ENCODE results near the gene C13orf46. TPM values are rescaled to one million over a fixed set of nuclear protein-coding genes. Genes with fewer than 3 reads are reported as not detected.
"Not testable (repeated sequence)": the region's sequence is repeated elsewhere in the genome, so short reads cannot be mapped to it uniquely, and the experiment has no call there.

C13orf46 gene
- total RNA-seq, 1 experiment from 2014 or later: 0.10 TPM

DNA sequence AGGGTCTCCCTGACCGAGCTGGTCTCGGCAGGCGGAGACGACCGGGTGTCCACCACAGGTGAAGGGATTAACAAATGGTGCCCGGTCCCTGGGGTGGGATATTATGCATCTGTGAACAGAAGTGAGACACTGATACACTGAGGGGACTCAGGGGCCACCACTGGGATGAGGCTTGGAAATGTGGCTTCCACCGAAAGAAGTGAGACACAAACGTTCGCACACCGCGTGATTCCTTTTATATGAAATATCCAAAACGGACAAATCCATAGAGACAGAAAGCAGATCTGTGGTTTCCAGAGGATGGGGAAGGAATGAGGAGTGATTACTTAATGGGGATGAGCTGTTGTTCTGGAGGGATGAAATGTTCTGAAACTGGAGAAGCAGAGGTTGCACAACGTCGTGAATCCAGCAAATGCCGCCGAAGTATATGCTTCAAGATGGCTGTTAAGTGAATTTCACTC is 47.5 kb downstream of the C13orf46 start:
- DNase-seq (ENCODE audit: low read depth): no peak

DNA sequence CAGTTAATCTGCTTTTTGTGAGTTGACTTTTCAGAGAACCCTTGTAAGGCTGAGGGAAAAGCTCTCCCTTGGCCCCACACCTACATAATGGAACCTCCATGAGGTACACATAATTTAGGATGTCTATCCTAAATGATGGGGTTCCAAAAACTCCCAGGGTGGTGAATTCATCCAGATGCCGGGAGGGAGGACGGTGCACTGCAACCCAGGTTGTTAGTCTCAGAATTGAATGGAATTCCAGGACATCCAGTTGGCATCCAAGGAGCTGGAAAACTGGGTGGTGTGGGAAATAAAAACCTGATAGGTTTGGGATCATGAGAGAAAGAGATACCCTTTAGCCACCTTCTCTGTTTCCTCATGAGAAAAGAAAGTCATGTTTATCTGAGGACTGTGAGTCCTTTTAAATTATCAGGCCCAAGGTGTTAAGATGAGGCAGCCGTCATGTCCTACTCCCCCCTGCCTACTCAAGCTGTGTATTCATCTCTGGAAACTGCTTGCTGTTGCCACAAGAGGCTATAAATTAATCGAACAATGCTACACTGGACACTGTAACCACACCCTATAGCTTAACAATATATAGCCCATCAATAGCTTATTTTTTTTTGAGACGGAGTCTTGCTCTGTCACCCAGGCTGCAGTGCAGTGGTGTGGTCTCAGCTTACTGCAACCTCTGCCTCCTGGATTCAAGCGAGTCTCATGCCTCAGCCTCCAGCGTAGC is 49.5 kb downstream of the C13orf46 start:
- DNase-seq (ENCODE audit: low read depth): no peak

DNA sequence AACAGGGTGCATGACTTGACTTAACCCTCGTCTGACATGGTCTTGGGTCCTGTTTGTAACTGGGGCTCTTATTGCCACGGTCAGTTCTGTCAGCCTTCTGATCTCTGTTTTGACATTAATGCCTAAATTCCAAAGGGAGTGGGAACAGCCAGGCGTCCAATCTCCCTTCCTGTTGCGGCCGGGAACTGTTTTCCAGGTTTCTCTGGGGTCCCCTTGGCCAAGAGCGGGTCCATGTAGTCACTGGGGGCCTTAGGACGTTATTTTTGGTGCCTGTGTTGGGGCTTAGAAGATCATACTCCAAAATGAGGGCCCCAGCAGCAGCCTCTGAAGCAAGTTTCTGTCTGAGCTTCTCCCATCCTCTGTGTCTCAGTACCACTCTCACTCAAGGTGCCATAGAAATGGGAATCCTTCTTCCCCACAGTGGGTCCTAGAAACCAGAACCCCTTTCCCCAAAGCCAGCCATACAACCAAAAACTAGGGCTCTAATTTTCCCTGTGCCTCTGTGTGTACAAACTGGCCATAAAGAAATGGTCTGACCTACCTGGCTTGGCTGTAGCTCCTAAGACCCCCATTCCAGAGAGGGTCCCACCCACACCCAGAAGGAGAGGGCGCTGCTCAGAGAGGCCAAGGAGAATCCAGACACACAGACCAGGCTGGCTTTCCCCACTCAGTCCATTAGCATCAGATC is 50.4 kb downstream of the C13orf46 start:
- DNase-seq (ENCODE audit: low read depth): no peak

DNA sequence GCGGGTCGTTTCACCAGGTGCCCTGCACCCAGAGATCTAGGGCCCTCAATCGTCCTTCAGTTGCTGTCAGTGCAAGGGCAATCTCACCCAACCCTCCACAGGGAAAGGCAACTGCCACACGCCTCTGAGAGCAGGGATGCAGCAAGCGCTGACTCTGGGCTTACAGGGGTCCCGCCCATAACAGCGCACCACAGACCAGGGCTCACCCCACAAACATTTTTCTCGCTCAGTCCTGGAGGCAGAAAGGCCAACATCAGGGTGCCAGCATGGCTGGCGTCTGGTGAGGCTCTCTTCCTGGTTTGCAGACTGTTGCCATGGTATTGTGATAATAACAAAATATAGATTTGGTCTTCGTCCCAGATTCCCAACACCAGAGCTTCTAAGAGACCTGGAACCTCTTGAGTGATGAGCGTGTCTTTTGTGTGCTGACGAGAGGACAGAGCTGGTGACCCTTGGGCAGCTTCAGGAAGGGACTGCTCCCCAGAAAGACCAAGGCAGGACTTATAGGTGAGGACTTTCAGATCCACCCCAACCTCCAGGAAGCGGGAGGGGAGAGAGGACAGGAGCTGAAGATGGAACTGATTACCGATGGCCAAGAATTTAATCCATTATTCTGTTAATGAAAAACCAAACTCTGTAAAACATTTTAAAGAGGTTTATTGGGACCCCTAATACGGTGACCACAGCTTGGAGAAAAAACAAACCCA is 51.3 kb downstream of the C13orf46 start:
- no peak for DNase-seq (ENCODE audit: low read depth)

GRCh38 chr13:113921763-113922162 is 52.1 kb downstream of the C13orf46 start:
- DNase-seq (ENCODE audit: low read depth): no peak

DNA sequence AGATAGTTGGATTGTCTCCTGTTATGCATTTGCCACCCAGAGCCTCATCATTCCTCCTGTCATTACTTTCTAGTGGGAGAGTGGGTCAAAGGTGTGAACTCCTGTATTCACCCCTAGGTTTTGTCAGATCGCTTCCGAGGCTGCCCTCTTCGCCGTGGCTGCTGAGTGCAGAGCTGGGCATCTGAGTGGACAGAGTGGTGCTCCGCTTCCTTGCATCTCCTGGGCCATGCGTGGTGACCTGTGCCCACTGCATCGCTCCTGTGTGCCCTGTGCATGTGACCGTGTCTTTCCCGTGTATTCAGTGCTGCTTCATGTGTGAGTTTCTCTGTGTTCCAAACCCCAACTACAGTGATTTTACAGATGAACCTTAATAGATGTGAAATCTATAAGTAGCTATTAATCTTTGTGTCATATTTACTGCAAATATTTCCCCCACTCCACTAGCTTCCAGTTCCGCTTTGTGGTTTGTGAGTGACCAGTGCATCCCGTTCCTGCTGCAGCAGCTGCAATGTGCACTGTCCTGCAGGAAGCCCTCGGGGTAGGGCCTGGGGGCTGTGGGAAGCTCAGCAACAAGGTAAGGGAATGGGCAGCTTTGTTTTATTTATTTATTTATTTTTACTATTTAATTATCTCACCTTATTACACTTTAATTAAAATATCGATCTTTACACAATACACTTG is 53.1 kb downstream of the C13orf46 start:
- DNase-seq (ENCODE audit: low read depth): no peak

DNA sequence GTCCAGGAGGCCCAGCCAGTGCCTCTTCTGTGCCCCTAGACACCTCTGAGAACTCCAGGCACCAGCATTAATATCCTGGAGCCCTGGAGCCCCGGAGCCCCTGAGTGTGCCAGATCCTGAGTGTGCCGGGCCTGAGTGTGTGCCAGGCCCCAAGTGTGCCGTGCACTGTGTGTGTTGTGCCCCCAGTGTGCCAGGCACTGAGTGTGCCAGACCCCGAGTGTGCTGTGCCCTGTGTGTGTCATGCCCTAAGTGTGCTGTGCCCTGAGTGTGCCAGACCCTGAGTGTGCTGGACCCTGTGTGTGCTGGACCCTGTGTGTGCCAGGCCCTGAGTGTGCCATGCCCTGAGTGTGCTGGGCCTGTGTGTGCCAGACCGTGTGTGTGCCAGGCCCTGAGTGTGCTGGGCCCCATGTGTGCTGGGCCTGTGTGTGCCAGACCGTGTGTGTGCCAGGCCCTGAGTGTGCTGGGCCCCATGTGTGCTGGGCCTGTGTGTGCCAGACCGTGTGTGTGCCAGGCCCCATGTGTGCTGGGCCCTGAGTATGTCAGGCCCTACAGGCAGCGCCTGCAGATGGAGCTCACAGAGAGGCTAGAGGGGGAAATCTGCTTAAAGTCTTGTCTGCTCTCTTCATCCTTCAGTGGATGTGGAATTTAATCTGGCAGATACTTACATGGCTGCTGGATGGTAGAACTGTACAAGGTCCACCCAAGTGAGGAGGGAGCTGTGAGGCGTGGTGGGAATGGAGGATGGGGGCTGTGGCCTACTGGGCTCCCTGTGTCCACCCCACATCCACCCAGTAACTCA is 53.9 kb downstream of the C13orf46 start:
- DNase-seq (ENCODE audit: low read depth): no peak

GRCh38 chr13:113918981-113919701 is 54.7 kb downstream of the C13orf46 start:
- DNase-seq (ENCODE audit: low read depth): no peak

DNA sequence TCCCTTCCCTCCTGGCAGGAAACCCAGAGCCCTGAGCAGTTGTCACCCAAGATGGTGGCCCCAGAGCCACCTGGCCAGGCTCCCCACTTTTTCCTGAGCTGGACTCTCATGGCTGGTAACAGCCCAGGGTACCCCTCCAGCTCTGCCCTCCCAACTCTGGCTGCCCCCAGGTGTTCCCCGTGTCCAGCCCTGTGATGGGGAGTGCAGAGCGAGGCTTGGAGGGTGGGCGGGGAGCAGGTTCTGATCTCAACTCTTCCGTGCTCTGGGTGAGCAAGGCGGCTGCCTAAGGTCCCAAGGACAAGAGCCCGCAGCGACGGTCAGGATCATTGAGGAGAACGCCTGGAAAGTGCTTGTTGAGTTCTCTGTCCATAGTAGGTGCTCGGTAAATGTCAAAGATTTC is 55.3 kb downstream of the C13orf46 start:
- DNase-seq (ENCODE audit: low read depth): no peak

GRCh38 chr13:113917594-113918371 is 56.1 kb downstream of the C13orf46 start:
- no peak for DNase-seq (ENCODE audit: low read depth)

GRCh38 chr13:113917096-113917495 is 56.8 kb downstream of the C13orf46 start:
- no peak for DNase-seq (ENCODE audit: low read depth)

DNA sequence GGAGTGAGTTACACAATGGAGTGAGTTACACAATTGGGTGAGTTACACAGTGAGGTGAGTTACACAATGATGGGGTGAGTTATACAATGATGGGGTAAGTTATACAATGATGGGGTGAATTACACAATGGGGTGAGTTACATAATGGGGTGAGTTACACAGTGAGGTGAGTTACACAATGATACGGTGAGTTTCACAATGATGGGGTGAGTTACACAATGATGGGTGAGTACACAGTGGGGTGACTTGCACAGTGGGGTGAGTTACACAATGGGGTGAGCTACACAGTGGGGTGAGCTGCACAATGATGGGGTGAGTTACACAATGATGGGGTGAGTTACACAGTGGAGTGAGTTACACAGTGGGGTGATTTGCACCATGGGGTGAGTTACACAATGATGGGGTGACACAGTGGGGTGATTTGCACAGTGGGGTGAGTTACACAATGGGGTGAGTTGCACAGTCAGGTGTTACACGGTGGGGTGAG is 57.5 kb downstream of the C13orf46 start:
- no peak for DNase-seq (ENCODE audit: low read depth)

GRCh38 chr13:113915786-113916329 is 58.0 kb downstream of the C13orf46 start:
- no peak for DNase-seq (ENCODE audit: low read depth)

DNA sequence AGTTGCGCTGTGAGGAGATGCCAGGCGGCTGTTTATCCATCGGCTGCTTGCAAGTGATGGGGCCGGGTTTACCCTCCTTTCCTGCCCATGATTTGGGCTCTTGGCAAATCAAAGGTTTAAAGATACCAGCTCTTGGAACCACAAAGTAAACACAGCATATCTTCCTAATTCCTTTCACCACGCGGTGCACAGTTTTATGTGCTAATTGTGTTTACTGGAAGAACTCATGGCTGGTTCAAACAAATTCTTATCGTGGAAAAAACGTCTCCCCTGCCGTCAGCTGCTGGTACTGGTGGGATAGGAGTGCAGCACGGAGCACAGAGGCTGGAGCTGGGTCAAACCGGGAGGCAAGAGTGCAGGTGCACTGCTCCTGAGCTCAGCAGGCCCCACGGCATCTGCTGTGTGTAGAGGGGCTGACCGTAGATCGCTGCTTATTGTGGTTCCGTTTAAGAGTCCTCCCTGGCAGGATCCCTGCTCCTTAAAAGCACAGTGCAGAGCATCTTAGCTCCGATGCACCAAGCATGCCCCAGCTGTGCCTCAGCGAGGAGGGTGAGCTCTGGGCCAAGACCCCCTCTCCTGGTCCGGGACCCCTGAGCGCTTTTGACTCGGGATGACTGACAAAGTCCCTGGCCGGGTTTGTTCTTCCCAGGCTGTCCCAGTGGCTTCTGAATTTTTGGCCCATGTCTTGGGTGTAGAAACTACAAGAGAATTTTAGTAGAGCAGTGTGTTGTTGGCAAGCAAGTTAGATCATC is 58.7 kb downstream of the C13orf46 start:
- DNase-seq (ENCODE audit: low read depth): no peak

DNA sequence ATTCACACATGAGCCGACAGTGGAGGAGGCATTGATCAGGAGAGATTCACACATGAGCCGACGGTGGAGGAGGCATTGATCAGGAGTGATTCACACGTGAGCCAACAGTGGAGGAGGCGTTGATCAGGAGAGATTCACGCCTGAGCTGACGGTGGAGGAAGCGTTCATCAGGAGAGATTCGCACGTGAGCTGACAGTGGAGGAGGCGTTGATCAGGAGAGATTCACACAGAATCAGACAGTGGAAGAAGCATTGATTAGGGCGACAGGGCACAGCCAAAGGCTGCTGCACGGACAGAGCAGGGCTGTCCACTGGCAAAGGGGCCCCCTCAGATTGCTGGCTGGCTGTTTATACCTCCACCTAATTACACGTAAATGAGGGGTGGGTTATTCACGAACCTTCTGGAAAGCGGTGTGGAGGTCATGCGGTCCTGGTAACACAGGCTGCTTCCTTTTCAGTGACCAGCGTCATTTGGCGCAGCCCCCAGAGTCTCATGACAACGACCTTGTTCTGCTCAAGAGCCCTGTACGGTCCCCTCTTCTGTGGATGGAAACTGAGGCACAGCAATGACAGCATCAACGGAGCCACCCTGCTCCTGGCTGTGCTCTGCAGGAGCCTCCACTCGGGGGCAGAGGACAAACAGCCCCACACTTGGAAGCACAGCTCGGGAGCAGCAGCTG is 59.4 kb downstream of the C13orf46 start:
- no peak for DNase-seq (ENCODE audit: low read depth)

DNA sequence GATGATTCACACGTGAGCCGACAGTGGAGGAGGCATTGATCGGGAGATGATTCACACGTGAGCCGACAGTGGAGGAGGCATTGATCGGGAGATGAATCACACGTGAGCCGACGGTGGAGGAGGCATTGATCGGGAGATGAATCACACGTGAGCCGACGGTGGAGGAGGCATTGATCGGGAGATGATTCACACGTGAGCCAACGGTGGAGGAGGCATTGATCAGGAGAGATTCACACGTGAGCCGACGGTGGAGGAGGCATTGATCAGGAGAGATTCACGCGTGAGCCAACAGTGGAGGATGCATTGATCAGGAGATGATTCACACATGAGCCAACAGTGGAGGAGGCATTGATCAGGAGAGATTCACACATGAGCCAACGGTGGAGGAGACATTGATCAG is 60.0 kb downstream of the C13orf46 start:
- DNase-seq (ENCODE audit: low read depth): not testable (repeated sequence)

- DNase-seq (ENCODE audit: low read depth): not testable (repeated sequence)
Observed at GRCh38 chr13:113913408-113913807, 60.5 kb downstream of the C13orf46 start.

GRCh38 chr13:113912596-113912995 is 61.3 kb downstream of the C13orf46 start:
- no peak for DNase-seq (ENCODE audit: low read depth)

Data from M059J (cell line).